SK-N-SH (cell line): ENCODE data around the gene PARK7. TPM values are rescaled to one million over a fixed set of nuclear protein-coding genes. Genes with fewer than 3 reads are reported as not detected.

Experiments used
- CTCF ChIA-PET: fragments of 300-600, 350-600 bp; formaldehyde crosslinking; extraction: SDS; loops from one replicate; lab custom pipeline; 2021; lab: Yijun Ruan, JAX
- POLR2A ChIA-PET: fragments of 350-600 bp; sonication (Branson Sonifier 250); formaldehyde crosslinking; extraction: SDS; loops from one replicate; lab custom pipeline; 2020; ENCODE audit warnings: antibody characterized with exemption, inconsistent platforms; lab: Yijun Ruan, JAX
- DNase-seq: peaks from one replicate; pipeline ENCODE4 v3.0.0; 2012
- H2AFZ ChIP-seq: fragments of 200-600 bp; sonication (generic); 2 replicates; pipeline ENCODE4 v1.8.1; 2016; ENCODE audit warnings: antibody characterized with exemption, mild to moderate bottlenecking, low read depth
- H3F3A ChIP-seq: fragments of 200-600 bp; sonication (generic); replicated peaks from 2 replicates; pipeline ENCODE3; 2016; ENCODE audit warnings: antibody characterized with exemption, mild to moderate bottlenecking; ENCODE audit not compliant: insufficient read depth
- H3K27ac ChIP-seq, 2 experiments: fragments of 200-500 bp in 1 of 2; fragments of 200-600 bp in 1 of 2; sonication (Bioruptor generic) in 1 of 2; sonication (generic), shearing (Covaris generic) in 1 of 2; 2 replicates each; pipeline versions ENCODE4 v1.5.1 to v1.6.1; 2014 to 2016; ENCODE audit warnings: low read depth in 2 of 2, inconsistent platforms in 1 of 2, low read length in 1 of 2, mild to moderate bottlenecking in 1 of 2, mixed read lengths in 1 of 2
- H3K27me3 ChIP-seq: fragments of 200-600 bp; sonication (generic), shearing (Covaris generic); 2 replicates; pipeline ENCODE4 v1.6.1; 2016; ENCODE audit warnings: mixed run types; ENCODE audit not compliant: insufficient read depth
- H3K36me3 ChIP-seq, 2 experiments: fragments of 200-500 bp in 1 of 2; fragments of 200-600 bp in 1 of 2; sonication (Bioruptor generic) in 1 of 2; sonication (generic) in 1 of 2; replicated peaks in 1 of 2; 2 replicates each; pipeline versions ENCODE3 to v1.5.1; 2014 to 2016; ENCODE audit warnings: low read length in 1 of 2, mild to moderate bottlenecking in 1 of 2; ENCODE audit not compliant: insufficient read depth in 2 of 2, control insufficient read depth in 1 of 2
- H3K4me1 ChIP-seq, 2 experiments: fragments of 200-500 bp in 1 of 2; fragments of 200-600 bp in 1 of 2; sonication (Bioruptor generic) in 1 of 2; sonication (generic), shearing (Covaris generic) in 1 of 2; 2 replicates each; pipeline versions ENCODE4 v1.5.1 to v1.6.1; 2014 to 2016; ENCODE audit warnings: low read depth in 1 of 2, low read length in 1 of 2, mixed run types in 1 of 2; ENCODE audit not compliant: insufficient read depth in 2 of 2, control insufficient read depth in 1 of 2
- H3K4me2 ChIP-seq: fragments of 200-600 bp; sonication (generic), shearing (Covaris generic); 2 replicates; pipeline ENCODE4 v1.6.1; 2017; ENCODE audit warnings: mixed run types
- H3K4me3 ChIP-seq, 2 experiments: fragments of 200-500 bp in 1 of 2; fragments of 200-600 bp in 1 of 2; sonication (Bioruptor generic) in 1 of 2; sonication (generic), shearing (Covaris generic) in 1 of 2; 2 replicates each; pipeline versions ENCODE4 v1.5.1 to v1.8.1; 2014 to 2016; ENCODE audit warnings: low read depth in 2 of 2, inconsistent platforms in 1 of 2, low read length in 1 of 2, mild to moderate bottlenecking in 1 of 2, mixed read lengths in 1 of 2, moderate library complexity in 1 of 2
- H3K79me2 ChIP-seq: fragments of 200-600 bp; sonication (generic); 2 replicates; pipeline ENCODE4 v1.8.1; 2017; ENCODE audit warnings: mild to moderate bottlenecking; ENCODE audit not compliant: insufficient read depth
- H3K9ac ChIP-seq: fragments of 200-600 bp; sonication (generic); 2 replicates; pipeline ENCODE4 v1.6.1; 2017; ENCODE audit warnings: mixed run types
- H3K9me2 ChIP-seq: fragments of 200-600 bp; sonication (generic); 2 replicates; pipeline ENCODE4 v1.6.1; 2017; ENCODE audit warnings: mixed run types
- H3K9me3 ChIP-seq: fragments of 200-600 bp; sonication (generic); 2 replicates; pipeline ENCODE4 v1.6.1; 2017; ENCODE audit warnings: mixed run types, mild to moderate bottlenecking, moderate library complexity
- H4K20me1 ChIP-seq: fragments of 200-600 bp; sonication (generic); 2 replicates; pipeline ENCODE4 v1.6.1; 2017; ENCODE audit warnings: mild to moderate bottlenecking, mixed run types; ENCODE audit not compliant: insufficient read depth
- ELF1 ChIP-seq: IDR thresholded peaks from 2 replicates; pipeline ENCODE4 v1.4.0; 2012
- EP300 ChIP-seq, 2 experiments: IDR thresholded peaks; 2 replicates each; pipeline versions ENCODE4 v1.4.0 to v1.6.1; 2012; ENCODE audit warnings: borderline replicate concordance in 1 of 2, low read depth in 1 of 2, low read length in 1 of 2
- FOSL2 ChIP-seq: IDR thresholded peaks from 2 replicates; pipeline ENCODE4 v1.4.0; 2012; ENCODE audit warnings: low read depth, mild to moderate bottlenecking, moderate library complexity, borderline replicate concordance
- FOXJ3 ChIP-seq: sonication (generic); formaldehyde crosslinking; IDR thresholded peaks from 2 replicates; pipeline ENCODE4 v1.5.1; 2020; ENCODE audit warnings: mild to moderate bottlenecking, missing genetic modification reagents
- JUND ChIP-seq: IDR thresholded peaks from 2 replicates; pipeline ENCODE4 v1.4.0; 2012
- MEF2A ChIP-seq: IDR thresholded peaks from 2 replicates; pipeline ENCODE4 v1.4.0; 2012; ENCODE audit warnings: low read depth, borderline replicate concordance
- MXI1 ChIP-seq: IDR thresholded peaks from 2 replicates; pipeline ENCODE4 v1.6.1; 2012; ENCODE audit warnings: mild to moderate bottlenecking, low read depth, low read length, improper control_type of control experiment
- NFIC ChIP-seq: IDR thresholded peaks from 2 replicates; pipeline ENCODE4 v1.4.0; 2012; ENCODE audit warnings: borderline replicate concordance
- NRF1 ChIP-seq: IDR thresholded peaks from 2 replicates; pipeline ENCODE4 v1.6.1; 2012; ENCODE audit warnings: low read depth, mild to moderate bottlenecking, low read length
- POLR2AphosphoS5 ChIP-seq: IDR thresholded peaks from 2 replicates; pipeline ENCODE4 v1.6.1; 2012; ENCODE audit warnings: low read depth, low read length
- RAD21 ChIP-seq: IDR thresholded peaks from 2 replicates; pipeline ENCODE4 v1.6.1; 2012; ENCODE audit warnings: mild to moderate bottlenecking, low read length
- RCOR1 ChIP-seq: fragments of 150-350 bp; IDR thresholded peaks from 2 replicates; pipeline ENCODE4 v1.6.1; 2017; ENCODE audit warnings: antibody characterized with exemption, low read length
- SIN3A ChIP-seq: IDR thresholded peaks from 2 replicates; pipeline ENCODE4 v1.6.1; 2012; ENCODE audit warnings: low read depth, mild to moderate bottlenecking, low read length, moderate library complexity, borderline replicate concordance
- SMC3 ChIP-seq: IDR thresholded peaks from 2 replicates; pipeline ENCODE4 v1.6.1; 2012; ENCODE audit warnings: low read depth, low read length, improper control_type of control experiment
- YY1 ChIP-seq: IDR thresholded peaks from 2 replicates; pipeline ENCODE4 v1.4.0; 2012; ENCODE audit warnings: low read depth, mild to moderate bottlenecking
- WGBS: methylation state at CpG from one replicate; pipeline ENCODE4 v1.1.6; 2017; ENCODE audit warnings: low lambda C conversion rate; 5-methylcytosine and 5-hydroxymethylcytosine counted together
- polyA plus RNA-seq, 3 experiments: library from polyadenylated mRNA; depleted of rRNA; stranded (reverse); fragments of >200 nt; gene quantifications; 2 replicates each; pipeline ENCODE4 v1.2.3, GENCODE V29; 2012
- TF ChIP-seq, protein P1 (sequence below): IDR thresholded peaks from 2 replicates; pipeline ENCODE4; 2012
- TF ChIP-seq, protein P2 (sequence below): fragments of 150-350 bp; IDR thresholded peaks from 2 replicates; pipeline ENCODE4 v1.6.1; 2017; ENCODE audit warnings: antibody characterized with exemption, low read length, low read depth, borderline replicate concordance
- TF ChIP-seq, protein P3 (sequence below): IDR thresholded peaks from 2 replicates; pipeline ENCODE4 v1.4.0; 2012; ENCODE audit warnings: low read depth

The PARK7 gene
- polyA plus RNA-seq, 1 of the 3 experiments (the other 2 are of a cell fraction): 415 TPM

DNA sequence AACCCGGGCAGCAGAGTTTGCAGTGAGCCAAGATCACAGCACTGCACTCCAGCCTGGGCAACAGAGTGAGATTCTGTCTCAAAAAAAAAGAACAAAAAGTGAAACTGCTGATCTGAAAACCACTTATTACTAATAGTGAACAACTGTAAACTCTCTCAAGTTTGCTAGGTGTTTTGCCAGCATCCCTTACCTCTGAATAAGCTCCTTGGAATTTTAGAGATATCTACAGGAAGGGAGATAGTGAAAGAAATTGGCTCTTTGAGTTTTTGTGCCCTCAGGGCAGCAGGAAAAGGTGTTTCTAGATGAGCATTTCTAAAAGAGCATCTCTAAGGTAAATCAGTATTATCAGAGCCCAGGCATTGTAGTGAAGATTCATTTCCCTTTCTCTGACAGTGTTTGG, 27.1 kb downstream of the PARK7 start:
- CTCF ChIA-PET: interaction anchor here (0.6 to 2.9 kb wide), 5 partner anchors 13 to 351 kb away, joined by 3 to 14 read pairs (median 9); no protein-coding TSS in a partner anchor
- DNase-seq: no peak

DNA sequence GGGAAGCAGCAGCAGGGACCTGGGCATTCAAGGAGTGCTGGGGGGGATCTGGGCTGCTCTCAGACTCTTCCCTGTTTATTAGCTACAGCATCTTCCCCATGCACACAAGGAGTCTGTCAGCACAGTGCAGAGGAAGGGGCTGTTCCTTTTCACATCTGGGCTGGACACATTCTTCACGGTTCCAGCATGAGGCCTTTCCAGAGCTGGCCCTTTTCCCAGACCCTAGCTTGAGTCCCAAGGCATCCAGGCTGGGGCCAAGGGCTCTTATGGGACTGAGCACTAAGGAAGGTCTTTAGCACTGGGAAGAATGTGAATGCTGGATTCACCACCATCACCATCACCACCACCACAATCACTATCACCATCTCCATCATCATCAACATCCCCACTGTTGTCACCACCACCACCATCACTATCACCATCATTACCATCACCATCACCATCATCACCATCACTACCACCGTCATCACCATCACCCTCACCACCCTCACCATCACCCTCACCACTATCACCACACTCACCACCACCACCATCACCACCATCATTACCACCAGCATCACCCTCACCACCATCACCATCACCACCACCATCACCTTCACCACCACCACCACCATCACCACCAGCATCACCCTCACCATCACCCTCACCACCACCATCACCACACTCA, 28.4 kb downstream of the PARK7 start:
- H3K79me2 ChIP-seq: no peaks in the 10 kb centered on the region
- H2AFZ ChIP-seq: no peak overlapping the region
- H4K20me1 ChIP-seq: no peaks in the 10 kb centered on the region
- H3K27me3 ChIP-seq: no peaks in the 10 kb centered on the region
- no peak overlapping the region for H3K4me3 ChIP-seq
- no peaks in the 10 kb centered on the region for H3K9me3 ChIP-seq
- WGBS: 100% methylated on average over 1 of the region's 2 CpGs
- H3K36me3 ChIP-seq: peaks cover 4 to 10% of the 10 kb centered on the region in 2 experiments
- H3K27ac ChIP-seq: no peak overlapping the region
- H3F3A ChIP-seq: no peaks in the 10 kb centered on the region
- H3K4me1 ChIP-seq: no peaks in the 10 kb centered on the region
- ChIA-PET CTCF (interaction anchor here (2.6 to 2.9 kb wide), 2 partner anchors 14 to 25 kb away, joined by 9 to 14 read pairs; no protein-coding TSS in a partner anchor), POLR2A (no interaction called here)
- no peak overlapping the region for H3K4me2 ChIP-seq
- no peaks in the 10 kb centered on the region for H3K9me2 ChIP-seq
- no peak for DNase-seq
- TF ChIP-seq, protein P1, sequence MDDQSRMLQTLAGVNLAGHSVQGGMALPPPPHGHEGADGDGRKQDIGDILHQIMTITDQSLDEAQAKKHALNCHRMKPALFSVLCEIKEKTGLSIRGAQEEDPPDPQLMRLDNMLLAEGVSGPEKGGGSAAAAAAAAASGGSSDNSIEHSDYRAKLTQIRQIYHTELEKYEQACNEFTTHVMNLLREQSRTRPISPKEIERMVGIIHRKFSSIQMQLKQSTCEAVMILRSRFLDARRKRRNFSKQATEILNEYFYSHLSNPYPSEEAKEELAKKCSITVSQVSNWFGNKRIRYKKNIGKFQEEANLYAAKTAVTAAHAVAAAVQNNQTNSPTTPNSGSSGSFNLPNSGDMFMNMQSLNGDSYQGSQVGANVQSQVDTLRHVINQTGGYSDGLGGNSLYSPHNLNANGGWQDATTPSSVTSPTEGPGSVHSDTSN: no peak
- TF ChIP-seq JUND (no peak), MEF2A (no peak)
- H3K9ac ChIP-seq: no peak overlapping the region

More for the DNA sequence above, 27.1 kb downstream of the PARK7 start:
- no peaks in the 10 kb centered on the region for H3K4me1 ChIP-seq
- 100% methylated on average over 1 of the region's 1 CpG for WGBS
- H4K20me1 ChIP-seq: no peaks in the 10 kb centered on the region
- H3K9me2 ChIP-seq: no peaks in the 10 kb centered on the region
- POLR2A ChIA-PET: no interaction called here
- H3K36me3 ChIP-seq: peaks cover 9 to 24% of the 10 kb centered on the region in 2 experiments
- no peaks in the 10 kb centered on the region for H3K79me2 ChIP-seq
- H3K9ac ChIP-seq: no peak overlapping the region
- H3K9me3 ChIP-seq: no peaks in the 10 kb centered on the region
- TF ChIP-seq YY1: no peak
- TF ChIP-seq NFIC: no peak
- TF ChIP-seq EP300 (IDR thresholded peaks at IDR 0.05; ENCODE audit: borderline replicate concordance in 1 of 2, low read depth in 1 of 2, low read length in 1 of 2): no peak
- no peak for TF ChIP-seq ELF1
- TF ChIP-seq MXI1: no peak
- TF ChIP-seq, protein P2, sequence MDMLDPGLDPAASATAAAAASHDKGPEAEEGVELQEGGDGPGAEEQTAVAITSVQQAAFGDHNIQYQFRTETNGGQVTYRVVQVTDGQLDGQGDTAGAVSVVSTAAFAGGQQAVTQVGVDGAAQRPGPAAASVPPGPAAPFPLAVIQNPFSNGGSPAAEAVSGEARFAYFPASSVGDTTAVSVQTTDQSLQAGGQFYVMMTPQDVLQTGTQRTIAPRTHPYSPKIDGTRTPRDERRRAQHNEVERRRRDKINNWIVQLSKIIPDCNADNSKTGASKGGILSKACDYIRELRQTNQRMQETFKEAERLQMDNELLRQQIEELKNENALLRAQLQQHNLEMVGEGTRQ: no peak
- no peak for TF ChIP-seq POLR2AphosphoS5
- no peak for TF ChIP-seq SMC3
- TF ChIP-seq RCOR1: no peak
- TF ChIP-seq MEF2A: no peak
- TF ChIP-seq FOXJ3 (CRISPR knock-in tag): no peak
- no peak for TF ChIP-seq RAD21
- TF ChIP-seq NRF1: no peak
- no peak for TF ChIP-seq FOSL2
- TF ChIP-seq, protein P3, sequence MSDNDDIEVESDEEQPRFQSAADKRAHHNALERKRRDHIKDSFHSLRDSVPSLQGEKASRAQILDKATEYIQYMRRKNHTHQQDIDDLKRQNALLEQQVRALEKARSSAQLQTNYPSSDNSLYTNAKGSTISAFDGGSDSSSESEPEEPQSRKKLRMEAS: no peak
- no peak for TF ChIP-seq SIN3A
- no peak overlapping the region for H3K4me3 ChIP-seq
- H3K27me3 ChIP-seq: no peaks in the 10 kb centered on the region
- no peak overlapping the region for H3K27ac ChIP-seq
- H3K4me2 ChIP-seq: no peak overlapping the region
- no peak overlapping the region for H2AFZ ChIP-seq
- no peaks in the 10 kb centered on the region for H3F3A ChIP-seq
